GM19328 (cell line): ENCODE measurements around the gene EPB41L1.

Experiments used
- ATAC-seq: cut with Tn5 transposase; IDR thresholded peaks from one replicate; pipeline ENCODE4 v1.9.1; 2021; ENCODE audit warnings: mild to moderate bottlenecking, moderate library complexity; ENCODE audit not compliant: unreplicated experiment

EPB41L1 gene

GRCh38 chr20:36153736-36154699 lies 522 bp upstream of the EPB41L1 start:
- no peak for ATAC-seq

DNA sequence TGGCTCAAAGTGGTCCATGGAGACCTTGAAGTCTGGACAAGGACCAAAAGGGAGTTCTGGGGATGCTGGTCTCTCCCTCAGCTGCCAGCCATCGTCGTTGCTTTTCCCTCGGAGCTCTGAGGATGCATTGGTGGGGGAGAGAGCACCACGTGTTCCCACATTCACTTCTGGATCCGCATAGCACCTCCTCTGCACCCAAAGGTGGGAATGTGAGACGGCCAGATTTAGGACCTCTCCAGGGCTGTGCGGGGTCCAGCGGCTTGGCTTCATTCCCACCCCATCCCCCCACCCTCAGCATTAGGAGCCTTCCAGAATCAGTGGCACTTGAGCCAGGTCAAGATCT lies 1.1 kb downstream of the EPB41L1 start:
- no peak for ATAC-seq

DNA sequence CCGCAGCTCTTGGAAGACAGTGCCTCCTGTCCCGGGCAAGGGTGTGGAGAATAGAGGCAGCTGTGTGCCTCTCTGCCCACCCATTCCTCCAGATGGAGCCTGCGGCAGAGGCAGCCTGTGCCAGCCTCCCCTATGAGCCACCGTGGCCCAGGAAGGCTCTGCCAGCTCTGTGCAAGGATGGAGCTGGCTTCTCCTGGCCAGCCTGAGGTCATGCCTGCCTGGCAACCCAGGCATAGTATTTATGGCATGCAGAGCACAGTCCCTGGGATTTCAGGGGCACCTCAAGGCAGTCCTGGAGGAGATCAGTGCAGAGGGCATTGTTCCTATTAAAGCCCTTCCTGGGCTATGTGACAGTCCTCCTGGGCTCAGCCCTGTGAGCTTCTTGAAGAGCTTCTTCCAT lies 1.5 kb downstream of the EPB41L1 start:
- ATAC-seq: no peak

DNA sequence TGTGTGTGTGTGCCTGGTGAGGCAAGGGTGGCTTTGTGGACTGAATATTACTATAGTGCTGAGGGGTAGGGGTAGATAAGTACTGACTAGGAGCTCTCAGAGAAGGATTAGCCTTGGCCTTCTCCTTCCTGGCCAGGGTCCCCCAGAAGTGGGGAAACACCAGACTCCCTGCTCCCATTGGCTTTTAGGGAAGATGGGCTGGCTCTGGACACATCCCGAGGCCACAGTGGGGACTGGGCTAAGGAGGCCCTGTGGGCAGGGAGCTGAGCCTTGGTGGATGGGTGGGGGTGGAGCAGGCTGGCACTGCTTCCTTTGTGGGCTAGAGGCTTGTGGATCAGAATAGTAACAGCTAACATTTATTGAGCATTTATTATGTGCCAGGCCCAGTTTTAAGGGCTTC lies 3.1 kb downstream of the EPB41L1 start:
- ATAC-seq: no peak

GRCh38 chr20:36158160-36158741 lies 3.7 kb downstream of the EPB41L1 start:
- no peak for ATAC-seq

DNA sequence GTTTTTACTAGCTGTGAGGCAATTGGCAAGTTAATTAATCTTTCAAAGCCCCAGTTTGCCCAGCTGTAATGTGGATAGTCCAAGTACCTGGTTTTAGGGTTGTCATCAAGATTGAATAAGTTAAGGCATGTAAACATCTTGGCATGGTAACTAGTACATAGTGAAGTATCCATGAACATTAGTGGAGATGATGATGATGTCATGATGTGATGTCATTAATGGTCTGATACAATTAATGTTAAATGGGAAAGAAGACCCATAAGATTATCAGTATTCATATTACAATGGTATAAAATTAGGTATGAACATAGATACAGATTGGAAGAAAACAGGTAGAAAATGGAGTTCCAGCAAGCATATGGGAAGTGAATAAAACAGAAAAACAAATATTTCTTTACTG lies 5.3 kb downstream of the EPB41L1 start:
- no peak for ATAC-seq

DNA sequence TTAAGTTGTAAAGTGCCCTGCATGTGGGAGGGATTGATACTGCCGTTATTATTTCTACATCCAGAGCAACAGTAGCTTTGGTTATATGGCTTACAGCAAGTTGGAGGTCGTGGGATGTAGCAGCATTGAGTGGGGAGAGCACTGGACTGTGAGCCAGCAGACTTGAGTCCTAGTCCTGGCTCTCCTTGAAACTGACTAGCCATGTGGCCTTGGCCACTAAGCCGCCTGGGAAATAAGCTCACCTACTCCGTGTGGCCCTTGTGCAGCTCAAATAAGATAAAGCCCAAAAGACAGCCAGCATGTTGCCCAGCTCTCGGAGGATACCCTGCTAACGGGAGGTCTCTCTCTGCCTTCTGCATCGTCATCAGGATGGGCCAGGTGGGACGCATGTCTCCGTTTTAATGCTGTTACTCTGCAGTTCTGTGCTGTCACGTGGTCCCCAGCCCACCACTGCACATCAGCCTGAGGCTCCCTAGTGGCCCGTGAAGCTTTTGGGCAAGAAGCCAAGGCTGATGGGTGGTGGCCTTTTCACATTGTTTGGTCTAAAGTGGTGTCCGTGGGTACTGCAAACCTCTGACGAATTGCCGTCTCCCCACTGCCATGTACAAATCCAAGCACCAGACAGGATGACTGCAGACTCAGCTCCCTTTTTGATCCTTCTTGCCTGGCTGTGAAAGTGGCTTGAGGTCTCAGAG lies 7.9 kb downstream of the EPB41L1 start:
- no peak for ATAC-seq

DNA sequence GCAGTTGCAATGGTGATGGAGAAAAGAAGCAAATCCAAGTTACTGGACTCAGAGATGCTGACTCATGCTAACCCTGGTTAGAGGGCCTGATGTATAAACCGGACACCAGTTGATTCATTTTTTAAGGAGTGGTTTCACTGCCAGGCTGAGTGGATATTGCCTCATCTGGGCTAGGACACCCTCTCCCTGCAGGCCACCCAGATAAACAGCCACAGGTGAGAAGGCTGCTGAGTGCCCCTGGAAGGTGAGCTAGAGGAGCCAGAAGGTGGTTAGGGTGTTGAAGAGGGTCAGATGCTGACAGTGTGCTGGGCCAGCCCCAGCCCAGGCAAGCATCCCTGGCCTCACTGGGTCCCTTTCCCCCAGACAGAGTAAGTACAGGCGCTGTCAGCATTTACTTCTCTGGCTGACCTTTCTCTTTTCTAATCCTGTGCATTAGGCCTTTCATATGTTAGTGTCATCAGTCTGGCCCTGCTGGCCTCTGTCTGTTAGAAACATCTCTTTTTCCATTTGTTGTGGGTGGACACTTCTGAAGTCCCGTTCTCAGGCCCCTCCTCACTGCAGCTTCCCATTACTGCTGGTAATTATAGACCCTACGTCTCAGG lies 13.5 kb downstream of the EPB41L1 start:
- no peak for ATAC-seq

DNA sequence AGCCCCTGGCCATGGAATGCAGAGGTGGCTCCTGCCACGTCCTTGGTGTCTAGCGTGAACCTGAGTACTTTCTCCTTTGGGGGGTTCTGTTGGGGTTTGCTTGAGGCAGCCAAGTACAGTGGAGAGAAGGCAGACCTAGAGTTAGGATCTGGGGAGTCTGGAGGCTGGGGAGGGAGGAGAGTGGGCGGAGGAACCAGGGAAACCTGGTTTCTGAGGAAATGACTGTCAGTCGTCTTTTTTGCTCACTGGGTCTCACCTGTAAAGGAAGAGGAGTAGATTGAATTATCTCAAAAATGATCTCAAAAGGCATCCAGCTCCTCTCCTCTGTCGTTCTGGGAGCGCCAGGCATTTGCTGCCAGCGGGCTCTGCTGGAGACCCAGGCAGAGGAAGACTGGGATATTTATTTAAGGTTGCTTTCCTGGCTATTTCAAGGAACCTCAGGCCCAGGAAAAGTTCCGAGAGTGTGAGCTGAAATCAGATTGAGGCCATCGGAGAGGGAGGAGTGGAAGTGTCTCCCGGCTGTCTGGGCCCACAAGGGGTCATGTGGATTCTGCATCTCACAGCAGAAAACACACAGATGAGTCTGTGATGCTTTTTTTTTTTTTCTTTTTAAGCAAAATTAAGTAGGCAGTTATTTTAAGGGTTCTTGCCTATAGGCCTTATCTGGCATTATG lies 16.1 kb downstream of the EPB41L1 start:
- no peak for ATAC-seq

GRCh38 chr20:36173451-36173933 lies 19.0 kb downstream of the EPB41L1 start:
- ATAC-seq: no peak

- no peak for ATAC-seq
Observed at GRCh38 chr20:36175016-36175415, 20.5 kb downstream of the EPB41L1 start.

- ATAC-seq: no peak
Observed at GRCh38 chr20:36175475-36175995, 21.0 kb downstream of the EPB41L1 start.

GRCh38 chr20:36177716-36178115 lies 23.2 kb downstream of the EPB41L1 start:
- no peak for ATAC-seq

GRCh38 chr20:36179170-36179945 lies 24.8 kb downstream of the EPB41L1 start:
- no peak for ATAC-seq

DNA sequence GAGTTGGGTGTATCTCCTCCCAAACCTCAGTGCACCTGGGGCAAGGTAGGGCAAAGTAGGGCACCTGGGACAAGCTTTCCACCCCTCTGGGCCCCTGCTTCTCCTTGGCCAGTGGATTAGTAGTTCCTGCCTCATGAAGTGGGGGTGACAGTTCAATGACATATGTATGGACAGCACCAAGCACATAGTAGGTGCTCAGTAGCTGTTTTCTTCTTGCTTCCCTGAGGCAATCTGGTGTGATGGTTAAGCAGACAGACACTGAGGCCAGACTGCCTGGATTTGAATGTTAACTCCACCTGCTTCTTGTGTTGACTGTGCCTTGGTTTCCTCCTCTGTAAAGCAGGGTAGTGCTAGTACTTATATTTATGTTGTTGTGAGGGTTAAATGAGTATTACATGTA lies 25.8 kb downstream of the EPB41L1 start:
- ATAC-seq: no peak

- ATAC-seq: no peak
Observed at GRCh38 chr20:36181934-36182603, 27.5 kb downstream of the EPB41L1 start.

GRCh38 chr20:36182604-36183154 lies 28.1 kb downstream of the EPB41L1 start:
- no peak for ATAC-seq

DNA sequence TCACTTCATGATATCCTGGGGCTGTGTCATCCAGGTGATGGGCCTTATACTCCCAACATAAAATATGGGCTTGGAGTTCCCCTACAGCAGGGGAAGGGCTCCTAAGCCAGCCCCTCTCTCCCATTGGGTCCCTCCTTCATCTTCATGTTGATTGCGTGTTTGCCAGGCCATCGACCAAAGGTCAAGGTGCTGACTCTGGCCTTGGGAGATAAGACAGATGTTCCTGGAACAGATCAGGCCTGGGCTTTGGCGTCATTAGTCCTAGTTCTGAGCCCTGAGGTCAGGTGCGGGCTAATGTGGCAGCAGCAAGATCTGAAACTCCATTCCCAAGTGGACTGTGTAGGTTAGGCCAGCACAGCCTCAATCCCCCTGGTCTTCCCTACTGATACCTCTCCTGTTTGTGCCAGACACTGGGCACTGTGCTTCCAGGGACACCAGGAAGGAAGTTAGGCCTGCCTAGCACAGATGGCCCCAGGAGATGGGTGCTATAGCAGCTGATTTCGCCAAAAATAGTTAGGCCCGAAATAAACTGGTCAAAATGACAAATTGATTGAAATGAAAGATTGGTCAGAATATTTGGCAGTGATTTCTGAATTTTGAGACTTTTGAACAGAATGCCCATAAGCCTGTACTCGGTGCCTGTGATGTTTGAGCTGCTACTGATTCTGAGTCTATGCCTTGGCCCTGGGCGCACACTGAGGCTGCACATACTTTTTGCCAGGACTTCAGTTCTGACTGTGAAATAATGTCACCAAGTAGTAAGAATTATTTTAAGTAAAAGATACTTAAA lies 28.8 kb downstream of the EPB41L1 start:
- no peak for ATAC-seq
